ENCODE data around the gene KRTCAP3. TPM values are rescaled to one million over a fixed set of nuclear protein-coding genes. Genes with fewer than 3 reads are reported as not detected.

The KRTCAP3 gene
- total RNA-seq, 6 experiments from 2014 or later: 3.2 to 8.0 (median 4.6) TPM

- peak overlapping the region; percentile 99 to 100 (median 99) for H3K4me3 ChIP-seq
- H3K27me3 ChIP-seq: no peaks in the 10 kb centered on the region
- no peaks in the 10 kb centered on the region for H3K9me3 ChIP-seq
- intact Hi-C loops (cut with DNase I): no loop called here
- H3K36me3 ChIP-seq: no peaks in the 10 kb centered on the region
- ATAC-seq (no peak), DNase-seq (no peak)
- peak overlapping the region; percentile 89 to 98 (median 97) for H3K27ac ChIP-seq
- H3K4me1 ChIP-seq: peaks cover 0 to 18% (median 12%) of the 10 kb centered on the region in 4 donors
- 20% methylated on average over 7 of the region's 7 CpGs for WGBS (ENCODE audit: insufficient coverage, low coverage, low lambda C conversion rate, missing lambda C conversion rate)
- TF ChIP-seq CTCF (IDR thresholded peaks at IDR 0.05) (no peak), POLR2A (IDR thresholded peaks at IDR 0.05) (no peak)
Measured at GRCh38 chr2:27427863-27428212, 14.3 kb upstream of the KRTCAP3 start.

DNA sequence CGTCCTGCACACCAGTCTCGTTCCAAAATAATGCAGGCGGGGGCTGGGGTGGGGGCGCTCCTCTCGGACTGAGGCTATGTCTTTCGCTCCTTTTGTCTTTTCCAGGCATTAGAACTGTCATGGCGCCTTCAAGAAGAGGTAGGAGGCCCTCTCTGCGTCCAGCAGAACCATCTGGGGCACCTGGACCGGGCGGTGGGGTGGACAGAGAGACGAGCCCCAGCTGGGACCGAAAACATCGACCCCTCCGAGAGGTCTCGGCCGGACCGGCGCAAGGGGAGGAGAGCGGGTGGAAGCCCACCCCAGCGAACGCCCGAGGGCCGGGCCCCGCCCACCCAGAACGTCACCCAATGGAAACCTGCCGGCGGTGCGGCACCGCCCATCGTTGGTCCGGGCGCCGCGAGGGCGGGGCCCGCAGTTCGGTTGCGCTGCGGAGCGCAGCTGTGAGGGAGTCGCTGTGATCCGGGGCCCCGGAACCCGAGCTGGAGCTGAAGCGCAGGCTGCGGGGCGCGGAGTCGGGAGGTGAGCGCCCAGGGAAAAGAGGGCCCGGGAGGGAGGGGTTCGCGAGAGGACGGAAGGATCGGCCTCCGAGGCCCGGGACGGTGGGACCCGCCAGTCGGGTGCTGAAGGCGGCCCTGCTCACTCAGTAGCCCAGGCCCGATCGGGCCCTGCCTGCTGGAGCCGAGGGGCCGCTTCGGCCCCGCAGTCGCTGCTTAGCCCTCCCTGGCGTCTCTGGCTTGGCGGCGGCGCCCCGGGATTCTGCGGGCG, 13.8 kb upstream of the KRTCAP3 start, which contains the start of gene NRBP1:
TSS of gene NRBP1 (plus strand) at position 419 of the 765 bp plus-strand sequence. CDS start 4,643 bp downstream, outside the sequence.
- TF ChIP-seq CTCF (IDR thresholded peaks at IDR 0.05): no peak
- TF ChIP-seq POLR2A (IDR thresholded peaks at IDR 0.05): peak; percentile 94
- DNase-seq: peak; percentile 94 to 96 (median 95)
- H3K4me3 ChIP-seq: peak within 1 kb of the TSS; percentile 99 to 100 (median 99)
- 0% methylated on average over 7 of the region's 75 CpGs for WGBS (ENCODE audit: insufficient coverage, low coverage, low lambda C conversion rate, missing lambda C conversion rate)
- peak; percentile 92 to 96 (median 95) for ATAC-seq
- peaks cover 0 to 4% (median 1%) of the 10 kb centered on the region in 4 donors for H3K36me3 ChIP-seq
- intact Hi-C loops (cut with DNase I): no loop called here
- H3K4me1 ChIP-seq: peaks cover 0 to 18% (median 12%) of the 10 kb centered on the region in 4 donors
- peak within 1 kb of the TSS; percentile 89 to 98 (median 97) for H3K27ac ChIP-seq
- no peaks in the 10 kb centered on the region for H3K9me3 ChIP-seq
- no peaks in the 10 kb centered on the region for H3K27me3 ChIP-seq

DNA sequence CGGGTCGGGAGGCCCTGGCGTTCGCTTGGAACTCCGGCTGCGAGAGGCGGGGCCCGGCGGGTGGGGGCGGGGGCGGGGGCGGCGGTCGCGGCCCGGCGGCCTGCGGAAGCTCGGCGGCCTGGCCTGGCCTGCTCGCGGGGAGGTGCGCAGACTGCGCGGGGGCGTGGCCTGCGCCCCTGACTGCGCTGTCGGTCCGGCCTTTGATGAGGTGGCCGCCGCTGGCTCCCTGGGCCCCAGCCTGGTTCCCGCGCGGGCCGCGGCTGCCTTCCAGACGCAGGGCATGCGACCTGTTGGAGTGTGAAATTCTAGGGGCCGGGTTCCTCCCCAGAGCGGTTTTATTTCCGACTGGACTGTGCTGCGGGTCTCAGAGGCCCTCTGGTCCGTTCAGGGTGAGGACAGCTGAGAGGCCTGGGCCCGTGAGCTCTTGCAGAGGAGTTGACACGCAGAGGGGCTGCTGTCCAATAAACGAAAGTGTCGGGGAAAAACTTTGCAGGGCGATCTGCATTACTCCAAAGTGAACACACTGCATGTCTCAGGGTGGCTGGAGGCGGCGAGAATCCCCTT, 13.1 kb upstream of the KRTCAP3 start:
- peak overlapping the region; percentile 89 to 98 (median 97) for H3K27ac ChIP-seq
- no peaks in the 10 kb centered on the region for H3K9me3 ChIP-seq
- H3K27me3 ChIP-seq: no peaks in the 10 kb centered on the region
- ATAC-seq: peak; percentile 83 to 92 (median 88)
- peaks cover 0 to 18% (median 12%) of the 10 kb centered on the region in 4 donors for H3K4me1 ChIP-seq
- H3K36me3 ChIP-seq: peaks cover under 1 to 11% (median 8%) of the 10 kb centered on the region in 4 donors
- no peak for TF ChIP-seq CTCF (IDR thresholded peaks at IDR 0.05)
- TF ChIP-seq POLR2A (IDR thresholded peaks at IDR 0.05): no peak
- WGBS (ENCODE audit: insufficient coverage, low coverage, low lambda C conversion rate, missing lambda C conversion rate): 0% methylated on average over 15 of the region's 51 CpGs
- peak overlapping the region; percentile 99 to 100 (median 99) for H3K4me3 ChIP-seq
- intact Hi-C loops (cut with DNase I): no loop called here
- DNase-seq: peak; percentile 90 to 91 (median 91)

DNA sequence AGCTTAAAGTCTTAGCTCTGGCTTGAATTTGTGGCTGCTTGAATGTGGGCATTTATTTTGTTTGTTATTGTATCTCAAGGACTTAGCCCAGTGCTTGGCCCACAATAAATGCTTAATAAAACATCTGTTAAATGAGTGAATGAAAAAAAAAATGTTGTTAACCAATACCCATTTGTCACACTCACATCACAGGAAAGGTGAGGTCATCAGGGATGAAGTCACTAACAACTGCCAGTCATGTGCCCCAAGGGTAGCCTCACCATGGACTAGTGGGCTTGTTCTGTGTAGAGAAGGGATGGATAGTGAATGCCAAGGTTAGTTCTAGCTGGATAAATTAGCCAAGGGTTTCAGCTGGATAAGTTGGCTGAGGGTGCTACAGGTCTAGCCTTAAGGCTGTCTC, 10.8 kb upstream of the KRTCAP3 start:
- H3K27ac ChIP-seq: no peak overlapping the region
- DNase-seq (no peak), ATAC-seq (no peak)
- no peaks in the 10 kb centered on the region for H3K9me3 ChIP-seq
- peaks cover 8 to 34% (median 22%) of the 10 kb centered on the region in 4 donors for H3K36me3 ChIP-seq
- intact Hi-C loops (cut with DNase I): no loop called here
- peaks cover 0 to 14% (median 10%) of the 10 kb centered on the region in 4 donors for H3K4me1 ChIP-seq
- TF ChIP-seq CTCF (IDR thresholded peaks at IDR 0.05): no peak
- no peak for TF ChIP-seq POLR2A (IDR thresholded peaks at IDR 0.05)
- H3K27me3 ChIP-seq: no peaks in the 10 kb centered on the region
- H3K4me3 ChIP-seq: no peak overlapping the region
